K562 (cell line): ENCODE data around the gene ACKR2. TPM values are rescaled to one million over a fixed set of nuclear protein-coding genes. Genes with fewer than 3 reads are reported as not detected.
A peak's percentile ranks its signal among the peaks of the same experiment; 100 is the strongest.

ENCODE experiments used
- ELF2 ChIP-seq: fragments of 250-450 bp; sonication (Bioruptor Pico); IDR thresholded peaks from 2 replicates; pipeline ENCODE4 v1.5.0; 2021; ENCODE audit warnings: mild to moderate bottlenecking
- GABPA ChIP-seq: fragments of 200-800 bp; sonication (Bioruptor generic); conservative IDR thresholded peaks from 2 replicates; pipeline ENCODE4 v1.6.1; 2016; ENCODE audit warnings: low read depth, missing genetic modification characterization, missing compliant biosample characterization
- JUND ChIP-seq, 2 experiments: IDR thresholded peaks; 2 replicates in 1 of 2; 3 replicates in 1 of 2; pipeline ENCODE4 v1.6.1; 2011; ENCODE audit warnings: borderline replicate concordance in 2 of 2, low read depth in 2 of 2, low read length in 2 of 2, improper control_type of control experiment in 1 of 2, missing biosample characterization in 1 of 2, missing genetic modification characterization in 1 of 2, missing genetic modification reagents in 1 of 2
- NBN ChIP-seq: fragments of 450-650 bp; IDR thresholded peaks from 2 replicates; pipeline ENCODE4 v1.6.1; 2016; ENCODE audit warnings: low read depth, mild to moderate bottlenecking
- NFE2 ChIP-seq: IDR thresholded peaks from 2 replicates; pipeline ENCODE4 v1.6.1; 2014; ENCODE audit warnings: antibody characterized with exemption, low read depth
- PTTG1 ChIP-seq: fragments of 450-650 bp; IDR thresholded peaks from 2 replicates; pipeline ENCODE4 v1.6.1; 2016; ENCODE audit warnings: low read depth, mild to moderate bottlenecking, missing genetic modification characterization, missing compliant biosample characterization
- SPI1 ChIP-seq: IDR thresholded peaks from 2 replicates; pipeline ENCODE4 v1.6.1; 2011; ENCODE audit warnings: low read depth, low read length, control low read depth, borderline replicate concordance
- SUPT5H ChIP-seq: fragments of 450-650 bp; IDR thresholded peaks from 2 replicates; pipeline ENCODE4 v1.6.1; 2016
- ZKSCAN1 ChIP-seq: fragments of 150-350 bp; IDR thresholded peaks from 2 replicates; pipeline ENCODE4 v1.6.1; 2016; ENCODE audit warnings: low read depth, low read length
- ZNF133 ChIP-seq: fragments of 250-450 bp; sonication (Bioruptor Pico); IDR thresholded peaks from 2 replicates; pipeline ENCODE4 v1.4.0; 2020; ENCODE audit warnings: mild to moderate bottlenecking
- ZNF197 ChIP-seq: fragments of 200-800 bp; sonication (Bioruptor generic); IDR thresholded peaks from 2 replicates; pipeline ENCODE4 v1.6.1; 2016; ENCODE audit warnings: low read depth, missing genetic modification characterization, missing compliant biosample characterization
- ZNF57 ChIP-seq: fragments of 450-650 bp; formaldehyde crosslinking; IDR thresholded peaks from 2 replicates; pipeline ENCODE4 v1.4.0; 2020; ENCODE audit warnings: mild to moderate bottlenecking, moderate library complexity
- ZNF75A ChIP-seq: fragments of 450-650 bp; formaldehyde crosslinking; IDR thresholded peaks from 2 replicates; pipeline ENCODE4 v1.4.0; 2020; ENCODE audit warnings: mild to moderate bottlenecking
- polyA plus RNA-seq, 8 experiments: library from polyadenylated mRNA; depleted of rRNA in 4 of 8; stranded (reverse) in 5 of 8; unstranded in 3 of 8; fragments of >200 nt; fragmentation: Nextera tagmentation in 2 of 8; fragmentation: Illumina TruSeq in 1 of 8; extraction: Ambion mirVana in 2 of 8; extraction: Trizol in 1 of 8; gene quantifications; 2 replicates each; pipeline versions ENCODE4 v1.2.1 to v1.2.3, GENCODE V29; 2011 to 2014; ENCODE audit warnings: inconsistent platforms in 1 of 8, missing spikeins in 1 of 8
- total RNA-seq, 7 experiments: library from RNA; depleted of rRNA in 6 of 7; stranded (reverse); fragments of >200 nt in 6 of 7; fragmentation: Illumina TruSeq in 2 of 7; extraction: Trizol in 2 of 7; gene quantifications; 2 replicates each; pipeline versions ENCODE4 v1.2.1 to v1.2.3, GENCODE V29; 2011 to 2021; ENCODE audit warnings: low replicate concordance in 1 of 7
- TF ChIP-seq, protein P1 (sequence below): fragments of 450-650 bp; IDR thresholded peaks from 2 replicates; pipeline ENCODE4 v1.6.1; 2016; ENCODE audit warnings: mild to moderate bottlenecking, moderate library complexity
- TF ChIP-seq, protein P2 (sequence below): fragments of 250-450 bp; sonication (Bioruptor Pico); IDR thresholded peaks from 2 replicates; pipeline ENCODE4 v1.5.1; 2021; ENCODE audit warnings: mild to moderate bottlenecking

Gene ACKR2
- total and polyA plus RNA-seq, 9 of the 15 experiments (the other 6 are each of a cell fraction or from before 2014, with no cell fraction given): 0.03 to 0.69 (median 0.25) TPM; not detected in 1

DNA sequence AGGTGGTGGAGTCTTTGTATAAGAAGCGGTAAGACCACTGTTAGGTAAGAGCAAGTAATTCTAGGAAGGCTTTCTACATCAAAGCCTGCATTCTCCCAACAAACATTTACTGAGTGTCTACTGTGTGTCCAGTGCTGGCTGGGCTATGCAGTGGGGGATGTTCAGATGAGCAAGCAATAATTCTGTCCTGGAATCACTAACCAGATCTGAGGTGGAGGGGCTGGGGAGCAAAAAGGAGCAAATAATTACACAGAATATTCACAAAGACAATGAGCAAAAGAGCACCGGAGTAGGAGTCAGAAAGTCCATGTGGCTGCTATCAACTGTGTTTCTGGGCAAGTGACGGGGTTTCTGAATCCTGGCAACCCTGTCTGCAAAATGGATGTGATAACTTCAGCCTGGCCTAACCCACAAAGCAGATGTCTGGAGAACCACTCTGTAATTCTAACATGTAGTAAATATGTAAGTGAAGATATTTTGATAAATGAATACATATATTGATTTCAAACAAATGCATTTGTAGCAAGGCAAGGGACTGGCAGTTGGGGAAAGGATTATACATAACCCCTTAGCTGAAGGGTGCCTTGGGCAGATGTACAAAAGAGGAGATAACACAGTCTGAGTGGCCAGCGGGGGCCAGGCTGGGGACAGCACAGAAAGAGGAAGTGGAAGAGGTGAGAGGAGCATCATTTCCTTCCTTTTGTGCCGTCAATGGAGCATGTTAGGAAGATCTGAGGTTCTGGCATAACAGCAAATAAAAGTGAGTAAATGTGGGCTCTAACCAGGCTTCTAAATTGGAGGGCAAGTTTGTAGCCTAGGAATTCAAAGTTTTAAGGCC lies 37.7 kb downstream of the ACKR2 start (continued):
- TF ChIP-seq, protein P1, sequence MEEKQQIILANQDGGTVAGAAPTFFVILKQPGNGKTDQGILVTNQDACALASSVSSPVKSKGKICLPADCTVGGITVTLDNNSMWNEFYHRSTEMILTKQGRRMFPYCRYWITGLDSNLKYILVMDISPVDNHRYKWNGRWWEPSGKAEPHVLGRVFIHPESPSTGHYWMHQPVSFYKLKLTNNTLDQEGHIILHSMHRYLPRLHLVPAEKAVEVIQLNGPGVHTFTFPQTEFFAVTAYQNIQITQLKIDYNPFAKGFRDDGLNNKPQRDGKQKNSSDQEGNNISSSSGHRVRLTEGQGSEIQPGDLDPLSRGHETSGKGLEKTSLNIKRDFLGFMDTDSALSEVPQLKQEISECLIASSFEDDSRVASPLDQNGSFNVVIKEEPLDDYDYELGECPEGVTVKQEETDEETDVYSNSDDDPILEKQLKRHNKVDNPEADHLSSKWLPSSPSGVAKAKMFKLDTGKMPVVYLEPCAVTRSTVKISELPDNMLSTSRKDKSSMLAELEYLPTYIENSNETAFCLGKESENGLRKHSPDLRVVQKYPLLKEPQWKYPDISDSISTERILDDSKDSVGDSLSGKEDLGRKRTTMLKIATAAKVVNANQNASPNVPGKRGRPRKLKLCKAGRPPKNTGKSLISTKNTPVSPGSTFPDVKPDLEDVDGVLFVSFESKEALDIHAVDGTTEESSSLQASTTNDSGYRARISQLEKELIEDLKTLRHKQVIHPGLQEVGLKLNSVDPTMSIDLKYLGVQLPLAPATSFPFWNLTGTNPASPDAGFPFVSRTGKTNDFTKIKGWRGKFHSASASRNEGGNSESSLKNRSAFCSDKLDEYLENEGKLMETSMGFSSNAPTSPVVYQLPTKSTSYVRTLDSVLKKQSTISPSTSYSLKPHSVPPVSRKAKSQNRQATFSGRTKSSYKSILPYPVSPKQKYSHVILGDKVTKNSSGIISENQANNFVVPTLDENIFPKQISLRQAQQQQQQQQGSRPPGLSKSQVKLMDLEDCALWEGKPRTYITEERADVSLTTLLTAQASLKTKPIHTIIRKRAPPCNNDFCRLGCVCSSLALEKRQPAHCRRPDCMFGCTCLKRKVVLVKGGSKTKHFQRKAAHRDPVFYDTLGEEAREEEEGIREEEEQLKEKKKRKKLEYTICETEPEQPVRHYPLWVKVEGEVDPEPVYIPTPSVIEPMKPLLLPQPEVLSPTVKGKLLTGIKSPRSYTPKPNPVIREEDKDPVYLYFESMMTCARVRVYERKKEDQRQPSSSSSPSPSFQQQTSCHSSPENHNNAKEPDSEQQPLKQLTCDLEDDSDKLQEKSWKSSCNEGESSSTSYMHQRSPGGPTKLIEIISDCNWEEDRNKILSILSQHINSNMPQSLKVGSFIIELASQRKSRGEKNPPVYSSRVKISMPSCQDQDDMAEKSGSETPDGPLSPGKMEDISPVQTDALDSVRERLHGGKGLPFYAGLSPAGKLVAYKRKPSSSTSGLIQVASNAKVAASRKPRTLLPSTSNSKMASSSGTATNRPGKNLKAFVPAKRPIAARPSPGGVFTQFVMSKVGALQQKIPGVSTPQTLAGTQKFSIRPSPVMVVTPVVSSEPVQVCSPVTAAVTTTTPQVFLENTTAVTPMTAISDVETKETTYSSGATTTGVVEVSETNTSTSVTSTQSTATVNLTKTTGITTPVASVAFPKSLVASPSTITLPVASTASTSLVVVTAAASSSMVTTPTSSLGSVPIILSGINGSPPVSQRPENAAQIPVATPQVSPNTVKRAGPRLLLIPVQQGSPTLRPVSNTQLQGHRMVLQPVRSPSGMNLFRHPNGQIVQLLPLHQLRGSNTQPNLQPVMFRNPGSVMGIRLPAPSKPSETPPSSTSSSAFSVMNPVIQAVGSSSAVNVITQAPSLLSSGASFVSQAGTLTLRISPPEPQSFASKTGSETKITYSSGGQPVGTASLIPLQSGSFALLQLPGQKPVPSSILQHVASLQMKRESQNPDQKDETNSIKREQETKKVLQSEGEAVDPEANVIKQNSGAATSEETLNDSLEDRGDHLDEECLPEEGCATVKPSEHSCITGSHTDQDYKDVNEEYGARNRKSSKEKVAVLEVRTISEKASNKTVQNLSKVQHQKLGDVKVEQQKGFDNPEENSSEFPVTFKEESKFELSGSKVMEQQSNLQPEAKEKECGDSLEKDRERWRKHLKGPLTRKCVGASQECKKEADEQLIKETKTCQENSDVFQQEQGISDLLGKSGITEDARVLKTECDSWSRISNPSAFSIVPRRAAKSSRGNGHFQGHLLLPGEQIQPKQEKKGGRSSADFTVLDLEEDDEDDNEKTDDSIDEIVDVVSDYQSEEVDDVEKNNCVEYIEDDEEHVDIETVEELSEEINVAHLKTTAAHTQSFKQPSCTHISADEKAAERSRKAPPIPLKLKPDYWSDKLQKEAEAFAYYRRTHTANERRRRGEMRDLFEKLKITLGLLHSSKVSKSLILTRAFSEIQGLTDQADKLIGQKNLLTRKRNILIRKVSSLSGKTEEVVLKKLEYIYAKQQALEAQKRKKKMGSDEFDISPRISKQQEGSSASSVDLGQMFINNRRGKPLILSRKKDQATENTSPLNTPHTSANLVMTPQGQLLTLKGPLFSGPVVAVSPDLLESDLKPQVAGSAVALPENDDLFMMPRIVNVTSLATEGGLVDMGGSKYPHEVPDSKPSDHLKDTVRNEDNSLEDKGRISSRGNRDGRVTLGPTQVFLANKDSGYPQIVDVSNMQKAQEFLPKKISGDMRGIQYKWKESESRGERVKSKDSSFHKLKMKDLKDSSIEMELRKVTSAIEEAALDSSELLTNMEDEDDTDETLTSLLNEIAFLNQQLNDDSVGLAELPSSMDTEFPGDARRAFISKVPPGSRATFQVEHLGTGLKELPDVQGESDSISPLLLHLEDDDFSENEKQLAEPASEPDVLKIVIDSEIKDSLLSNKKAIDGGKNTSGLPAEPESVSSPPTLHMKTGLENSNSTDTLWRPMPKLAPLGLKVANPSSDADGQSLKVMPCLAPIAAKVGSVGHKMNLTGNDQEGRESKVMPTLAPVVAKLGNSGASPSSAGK: peak; percentile 29; the same call in 1 of the 2 replicates
- TF ChIP-seq JUND (IDR thresholded peaks at IDR 0.05; ENCODE audit: borderline replicate concordance, low read depth, low read length) (peak; percentile 49; the same call in 1 of the 2 replicates), JUND (tag; IDR thresholded peaks at IDR 0.05; ENCODE audit: borderline replicate concordance, low read depth, low read length) (peak; percentile 61; the same call in 2 of the 3 replicates), PTTG1 (no peak), ZNF133 (CRISPR knock-in tag) (no peak), ZNF197 (no peak), NBN (no peak), NFE2 (peak; percentile 52), GABPA (tag) (peak; percentile 79), ELF2 (CRISPR knock-in tag) (peak; percentile 40; the same call in 1 of the 2 replicates), ZNF75A (CRISPR knock-in tag) (no peak), SUPT5H (no peak), ZKSCAN1 (0 out of 2 replicates have a peak, but pooled peaks have one; percentile 25), ZNF57 (CRISPR knock-in tag) (no peak), SPI1 (peak; percentile 100)
- TF ChIP-seq, protein P2, sequence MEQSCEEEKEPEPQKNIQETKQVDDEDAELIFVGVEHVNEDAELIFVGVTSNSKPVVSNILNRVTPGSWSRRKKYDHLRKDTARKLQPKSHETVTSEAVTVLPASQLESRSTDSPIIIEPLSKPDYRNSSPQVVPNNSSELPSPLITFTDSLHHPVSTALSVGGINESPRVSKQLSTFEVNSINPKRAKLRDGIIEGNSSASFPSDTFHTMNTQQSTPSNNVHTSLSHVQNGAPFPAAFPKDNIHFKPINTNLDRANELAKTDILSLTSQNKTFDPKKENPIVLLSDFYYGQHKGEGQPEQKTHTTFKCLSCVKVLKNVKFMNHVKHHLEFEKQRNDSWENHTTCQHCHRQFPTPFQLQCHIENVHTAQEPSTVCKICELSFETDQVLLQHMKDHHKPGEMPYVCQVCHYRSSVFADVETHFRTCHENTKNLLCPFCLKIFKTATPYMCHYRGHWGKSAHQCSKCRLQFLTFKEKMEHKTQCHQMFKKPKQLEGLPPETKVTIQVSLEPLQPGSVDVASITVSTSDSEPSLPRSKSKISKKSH (CRISPR knock-in tag): no peak
